Measurements from ENCODE around the gene PCCA.
A peak's percentile ranks its signal among the peaks of the same experiment; 100 is the strongest.

The PCCA gene

DNA sequence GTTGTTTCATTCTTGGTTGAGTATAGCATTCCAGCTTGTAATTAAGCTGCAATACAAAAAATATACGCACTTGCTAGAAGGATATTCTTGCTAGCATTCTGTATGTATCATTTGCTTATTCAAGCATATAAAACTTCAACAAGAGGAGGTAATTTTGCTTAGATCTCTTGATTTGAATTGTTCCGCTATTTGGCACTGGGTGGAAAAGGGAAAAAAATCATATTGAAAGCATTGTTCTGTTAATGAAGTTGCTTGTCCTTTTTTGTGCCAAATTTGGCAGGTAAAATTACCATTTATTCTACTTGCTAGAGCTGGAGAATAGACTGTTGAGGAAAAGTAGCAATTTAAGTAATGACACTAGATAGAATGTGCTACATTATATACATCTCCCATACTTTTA lies 309.5 kb downstream of the PCCA start:
- no peaks in the 10 kb centered on the region for H3K27me3 ChIP-seq
- TF ChIP-seq, protein P1, sequence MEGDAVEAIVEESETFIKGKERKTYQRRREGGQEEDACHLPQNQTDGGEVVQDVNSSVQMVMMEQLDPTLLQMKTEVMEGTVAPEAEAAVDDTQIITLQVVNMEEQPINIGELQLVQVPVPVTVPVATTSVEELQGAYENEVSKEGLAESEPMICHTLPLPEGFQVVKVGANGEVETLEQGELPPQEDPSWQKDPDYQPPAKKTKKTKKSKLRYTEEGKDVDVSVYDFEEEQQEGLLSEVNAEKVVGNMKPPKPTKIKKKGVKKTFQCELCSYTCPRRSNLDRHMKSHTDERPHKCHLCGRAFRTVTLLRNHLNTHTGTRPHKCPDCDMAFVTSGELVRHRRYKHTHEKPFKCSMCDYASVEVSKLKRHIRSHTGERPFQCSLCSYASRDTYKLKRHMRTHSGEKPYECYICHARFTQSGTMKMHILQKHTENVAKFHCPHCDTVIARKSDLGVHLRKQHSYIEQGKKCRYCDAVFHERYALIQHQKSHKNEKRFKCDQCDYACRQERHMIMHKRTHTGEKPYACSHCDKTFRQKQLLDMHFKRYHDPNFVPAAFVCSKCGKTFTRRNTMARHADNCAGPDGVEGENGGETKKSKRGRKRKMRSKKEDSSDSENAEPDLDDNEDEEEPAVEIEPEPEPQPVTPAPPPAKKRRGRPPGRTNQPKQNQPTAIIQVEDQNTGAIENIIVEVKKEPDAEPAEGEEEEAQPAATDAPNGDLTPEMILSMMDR (IDR thresholded peaks at IDR 0.05): no peak
- H3K4me3 ChIP-seq (ENCODE audit: low read depth in 1 of 2, low read length in 1 of 2): no peak overlapping the region
- no peak overlapping the region for H3K27ac ChIP-seq
- peaks cover 3% of the 10 kb centered on the region for H3K9me3 ChIP-seq
- no peaks in the 10 kb centered on the region for H3K36me3 ChIP-seq
- no peaks in the 10 kb centered on the region for H3K4me1 ChIP-seq (ENCODE audit: control insufficient read depth in 1 of 2, insufficient read depth in 1 of 2, low read depth in 1 of 2, low read length in 1 of 2)

DNA sequence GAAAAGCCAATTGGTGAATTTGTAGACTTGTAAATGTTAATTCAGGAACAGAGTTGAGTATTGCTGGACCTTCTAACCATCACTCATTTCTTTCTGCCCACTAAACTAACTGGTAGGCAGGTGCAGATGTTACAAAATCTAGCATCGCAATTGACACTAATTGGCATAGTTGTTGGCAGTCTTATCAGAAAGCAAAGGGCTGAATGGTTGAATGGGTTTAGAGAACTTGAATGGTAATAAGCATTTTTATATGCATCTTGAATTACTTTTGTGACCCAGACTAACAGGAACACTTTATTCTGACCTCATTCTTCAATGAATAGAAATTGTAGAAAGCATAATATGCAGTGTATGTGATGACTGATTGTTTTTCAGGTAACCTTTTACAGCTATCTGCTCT lies 310.6 kb downstream of the PCCA start:
- Histone ChIP-seq H3K4me1 (ENCODE audit: control insufficient read depth in 1 of 2, insufficient read depth in 1 of 2, low read depth in 1 of 2, low read length in 1 of 2) (no peaks in the 10 kb centered on the region), H3K9me3 (peaks cover 3% of the 10 kb centered on the region), H3K27ac (no peak overlapping the region), H3K36me3 (no peaks in the 10 kb centered on the region), H3K27me3 (no peaks in the 10 kb centered on the region), H3K4me3 (ENCODE audit: low read depth in 1 of 2, low read length in 1 of 2) (no peak overlapping the region)
- TF ChIP-seq, protein P1 (IDR thresholded peaks at IDR 0.05): no peak

DNA sequence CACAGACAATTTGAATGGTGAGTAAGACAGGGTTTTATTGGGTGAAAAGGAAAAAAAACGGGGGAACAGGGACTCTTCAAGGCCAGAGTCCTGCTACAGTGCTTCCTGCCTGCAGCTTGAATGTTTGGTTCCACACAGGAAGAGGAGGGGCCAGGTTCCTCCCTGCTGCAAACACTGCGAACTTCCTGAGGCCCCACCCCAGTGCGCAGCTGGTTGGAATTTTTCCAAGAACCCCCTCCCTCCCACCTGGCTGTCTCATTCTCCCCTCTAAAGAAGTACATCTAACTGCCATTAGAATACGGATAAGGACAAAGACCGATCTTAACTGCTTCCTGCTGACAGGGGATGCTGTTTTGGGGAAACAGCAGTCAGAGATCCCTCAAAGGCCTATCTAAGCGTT lies 314.8 kb downstream of the PCCA start:
- no peaks in the 10 kb centered on the region for H3K27me3 ChIP-seq
- H3K27ac ChIP-seq: no peak overlapping the region
- peaks cover 20% of the 10 kb centered on the region for H3K9me3 ChIP-seq
- no peaks in the 10 kb centered on the region for H3K4me1 ChIP-seq (ENCODE audit: control insufficient read depth in 1 of 2, insufficient read depth in 1 of 2, low read depth in 1 of 2, low read length in 1 of 2)
- no peak overlapping the region for H3K4me3 ChIP-seq (ENCODE audit: low read depth in 1 of 2, low read length in 1 of 2)
- H3K36me3 ChIP-seq: no peaks in the 10 kb centered on the region
- TF ChIP-seq, protein P1 (IDR thresholded peaks at IDR 0.05): no peak

DNA sequence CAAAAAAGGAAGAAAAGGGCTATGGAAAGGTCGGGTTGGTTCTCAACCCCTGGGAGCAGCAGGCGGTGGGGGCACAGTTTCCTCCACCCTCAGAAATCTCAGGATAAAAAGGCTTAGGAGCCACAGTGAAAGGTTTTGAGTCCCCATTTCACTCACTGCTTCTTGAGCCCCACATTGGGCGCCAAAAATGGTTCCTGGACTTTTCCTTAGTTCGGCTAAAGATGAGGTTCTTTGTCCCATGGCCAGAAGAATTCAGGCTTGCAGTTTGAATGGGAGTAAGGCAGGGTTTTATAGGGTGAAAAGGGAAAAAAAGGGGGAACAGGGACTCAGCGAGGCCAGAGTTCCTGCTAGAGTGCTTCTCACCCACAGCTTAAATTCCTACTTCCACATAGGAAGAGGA lies 320.2 kb downstream of the PCCA start:
- TF ChIP-seq, protein P1 (IDR thresholded peaks at IDR 0.05): no peak
- Histone ChIP-seq H3K36me3 (no peaks in the 10 kb centered on the region), H3K27me3 (no peaks in the 10 kb centered on the region), H3K4me1 (ENCODE audit: control insufficient read depth in 1 of 2, insufficient read depth in 1 of 2, low read depth in 1 of 2, low read length in 1 of 2) (no peaks in the 10 kb centered on the region), H3K4me3 (ENCODE audit: low read depth in 1 of 2, low read length in 1 of 2) (no peak overlapping the region), H3K27ac (no peak overlapping the region), H3K9me3 (peaks cover 43% of the 10 kb centered on the region)

DNA sequence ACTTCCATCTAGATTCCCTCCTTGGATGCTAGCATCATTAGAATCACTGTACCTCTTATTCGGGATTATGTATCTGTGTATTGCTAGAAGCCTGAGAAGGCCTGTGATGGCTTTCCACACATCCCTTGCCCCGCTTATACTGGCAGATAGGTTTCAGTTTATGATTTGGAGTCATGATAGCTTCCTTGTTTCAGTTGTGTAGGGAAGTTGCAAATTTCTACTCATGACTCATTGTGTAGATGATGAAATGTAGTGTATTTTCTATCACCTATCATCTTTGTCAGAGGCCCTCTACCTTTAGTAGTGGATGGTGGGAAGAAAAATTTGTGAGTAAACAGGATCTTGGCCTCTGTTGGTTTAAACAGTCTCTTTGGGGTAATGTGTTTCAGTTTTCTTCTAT lies 334.5 kb downstream of the PCCA start:
- Histone ChIP-seq H3K4me3 (ENCODE audit: low read depth in 1 of 2, low read length in 1 of 2) (no peak overlapping the region), H3K27ac (peak overlapping the region; percentile 53), H3K4me1 (ENCODE audit: control insufficient read depth in 1 of 2, insufficient read depth in 1 of 2, low read depth in 1 of 2, low read length in 1 of 2) (peaks cover 9% of the 10 kb centered on the region in 2 experiments), H3K36me3 (no peaks in the 10 kb centered on the region), H3K9me3 (no peaks in the 10 kb centered on the region), H3K27me3 (no peaks in the 10 kb centered on the region)
- TF ChIP-seq, protein P1 (IDR thresholded peaks at IDR 0.05): no peak

DNA sequence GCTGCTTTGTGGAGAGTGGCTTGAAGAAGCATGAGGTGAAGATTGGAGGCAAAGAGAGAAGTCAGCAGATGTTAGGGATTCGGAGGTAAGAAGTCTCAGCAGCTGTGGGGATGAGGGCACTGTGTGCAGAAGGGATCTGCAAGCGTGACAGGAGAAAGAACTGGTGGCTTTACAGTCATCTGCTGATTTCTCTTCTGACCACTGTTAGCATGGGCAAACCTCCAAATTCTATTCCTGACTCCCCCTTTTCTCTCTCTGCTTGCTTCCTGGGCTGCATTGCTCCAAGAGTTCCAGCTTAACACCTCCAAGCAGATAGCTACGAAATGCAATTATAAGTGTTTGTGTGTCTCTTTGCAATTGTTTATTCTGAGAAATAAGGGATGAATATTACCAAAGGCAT lies 340.1 kb downstream of the PCCA start:
- Histone ChIP-seq H3K9me3 (no peaks in the 10 kb centered on the region), H3K27me3 (no peaks in the 10 kb centered on the region), H3K27ac (no peak overlapping the region), H3K4me3 (ENCODE audit: low read depth in 1 of 2, low read length in 1 of 2) (no peak overlapping the region), H3K36me3 (no peaks in the 10 kb centered on the region), H3K4me1 (ENCODE audit: control insufficient read depth in 1 of 2, insufficient read depth in 1 of 2, low read depth in 1 of 2, low read length in 1 of 2) (no peaks in the 10 kb centered on the region)
- TF ChIP-seq, protein P1 (IDR thresholded peaks at IDR 0.05): no peak
